ENCODE data around the gene FTMT.

FTMT gene

GRCh38 chr5:121867403-121867802 is 15.7 kb downstream of the FTMT start:
- no peaks in the 10 kb centered on the region for H3K27me3 ChIP-seq (ENCODE audit: insufficient read depth, low read depth, severe bottlenecking)
- no peaks in the 10 kb centered on the region for H3K9me3 ChIP-seq (ENCODE audit: severe bottlenecking)
- DNase-seq: no peak
- H3K27ac ChIP-seq: no peak overlapping the region
- TF ChIP-seq CTCF (IDR thresholded peaks at IDR 0.05; ENCODE audit: low read depth, low read length): no peak
- H3K36me3 ChIP-seq: no peaks in the 10 kb centered on the region
- no peak overlapping the region for H3K4me3 ChIP-seq (ENCODE audit: low read depth, low read length)

- no peak for DNase-seq
- TF ChIP-seq CTCF (IDR thresholded peaks at IDR 0.05; ENCODE audit: low read depth, low read length): no peak
Measured at GRCh38 chr5:121870489-121870888, 18.8 kb downstream of the FTMT start.

GRCh38 chr5:121872856-121873255 is 21.2 kb downstream of the FTMT start:
- Histone ChIP-seq H3K9me3 (ENCODE audit: severe bottlenecking) (no peaks in the 10 kb centered on the region), H3K27ac (no peak overlapping the region), H3K4me3 (ENCODE audit: low read depth, low read length) (no peak overlapping the region), H3K27me3 (ENCODE audit: insufficient read depth, low read depth, severe bottlenecking) (no peaks in the 10 kb centered on the region), H3K36me3 (no peaks in the 10 kb centered on the region)
- TF ChIP-seq CTCF (IDR thresholded peaks at IDR 0.05; ENCODE audit: low read depth, low read length): no peak
- DNase-seq: no peak

More at GRCh38 chr5:121870489-121870888, 18.8 kb downstream of the FTMT start:
- Histone ChIP-seq H3K9me3 (ENCODE audit: severe bottlenecking) (no peaks in the 10 kb centered on the region), H3K36me3 (no peaks in the 10 kb centered on the region), H3K4me3 (ENCODE audit: low read depth, low read length) (no peak overlapping the region), H3K27me3 (ENCODE audit: insufficient read depth, low read depth, severe bottlenecking) (no peaks in the 10 kb centered on the region), H3K27ac (no peak overlapping the region)

- no peak for DNase-seq
- no peak overlapping the region for H3K4me3 ChIP-seq (ENCODE audit: low read depth, low read length)
- H3K27me3 ChIP-seq (ENCODE audit: insufficient read depth, low read depth, severe bottlenecking): no peaks in the 10 kb centered on the region
- H3K27ac ChIP-seq: no peak overlapping the region
- no peaks in the 10 kb centered on the region for H3K36me3 ChIP-seq
- H3K9me3 ChIP-seq (ENCODE audit: severe bottlenecking): no peaks in the 10 kb centered on the region
- TF ChIP-seq CTCF (IDR thresholded peaks at IDR 0.05; ENCODE audit: low read depth, low read length): no peak
Measured at GRCh38 chr5:121873409-121873808, 21.7 kb downstream of the FTMT start.

GRCh38 chr5:121885630-121886029 is 33.9 kb downstream of the FTMT start:
- Histone ChIP-seq H3K27me3 (ENCODE audit: insufficient read depth, low read depth, severe bottlenecking) (no peaks in the 10 kb centered on the region), H3K27ac (no peak overlapping the region), H3K36me3 (no peaks in the 10 kb centered on the region), H3K9me3 (ENCODE audit: severe bottlenecking) (no peaks in the 10 kb centered on the region), H3K4me3 (ENCODE audit: low read depth, low read length) (no peak overlapping the region)
- no peak for TF ChIP-seq CTCF (IDR thresholded peaks at IDR 0.05; ENCODE audit: low read depth, low read length)
- DNase-seq: no peak

GRCh38 chr5:121887727-121888126 is 36.0 kb downstream of the FTMT start:
- Histone ChIP-seq H3K36me3 (no peaks in the 10 kb centered on the region), H3K27me3 (ENCODE audit: insufficient read depth, low read depth, severe bottlenecking) (no peaks in the 10 kb centered on the region), H3K9me3 (ENCODE audit: severe bottlenecking) (no peaks in the 10 kb centered on the region), H3K4me3 (ENCODE audit: low read depth, low read length) (no peak overlapping the region), H3K27ac (no peak overlapping the region)
- DNase-seq: no peak
- TF ChIP-seq CTCF (IDR thresholded peaks at IDR 0.05; ENCODE audit: low read depth, low read length): no peak

All from WERI-Rb-1 (cell line).